ENCODE measurements around the gene CHID1.

The CHID1 gene

DNA sequence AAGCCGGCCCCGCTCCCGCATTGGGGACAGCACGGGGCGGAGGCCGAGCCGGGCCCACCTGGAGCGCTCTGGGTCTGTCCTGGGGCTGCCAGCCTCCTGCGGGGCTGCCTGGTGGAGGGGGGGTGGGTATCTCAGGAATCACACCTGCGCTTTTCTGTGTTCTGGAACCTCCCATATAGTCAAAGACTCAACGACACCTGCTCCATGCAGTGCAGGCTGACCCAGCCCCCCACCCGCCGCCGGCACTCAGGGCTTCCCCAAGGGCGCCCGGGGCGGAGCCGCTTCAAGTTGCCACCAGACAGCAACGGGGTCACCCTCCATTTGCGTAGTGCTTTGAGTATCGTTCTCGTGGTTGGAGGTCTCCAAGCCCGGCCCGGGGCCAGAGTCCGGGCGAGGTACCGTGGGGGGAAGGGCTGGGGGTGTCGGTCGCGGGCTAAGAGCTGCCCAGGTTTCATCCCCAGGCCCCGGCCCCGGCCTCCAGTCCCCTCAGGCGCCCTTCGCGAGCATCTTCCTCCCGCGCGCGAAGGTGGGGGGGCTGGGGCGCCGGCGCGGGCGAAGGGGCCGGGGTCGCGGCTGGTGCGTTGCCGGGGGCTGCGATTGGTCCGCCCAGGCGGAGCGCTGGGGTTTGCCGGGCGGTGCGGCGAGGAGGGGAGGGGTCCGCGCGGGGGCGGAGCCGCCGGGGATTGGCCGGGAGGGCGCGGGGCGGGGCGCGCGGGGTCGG is 61.3 kb downstream of the CHID1 start:
- Histone ChIP-seq H3K79me2 (ENCODE audit: insufficient read depth, low read length) (no peaks in the 10 kb centered on the region), H3K9me2 (replicated peaks; ENCODE audit: low read depth, low read length) (no peaks in the 10 kb centered on the region), H3K36me3 (ENCODE audit: insufficient read depth, low read length) (no peaks in the 10 kb centered on the region), H3K9ac (ENCODE audit: low read depth, low read length, poor library complexity, severe bottlenecking) (no peak overlapping the region), H3K9me3 (ENCODE audit: insufficient read depth, low read depth, low read length) (no peaks in the 10 kb centered on the region), H4K20me1 (ENCODE audit: insufficient read depth, low read length, poor library complexity, severe bottlenecking) (no peaks in the 10 kb centered on the region), H2AFZ (ENCODE audit: low read length) (no peak overlapping the region), H3K27me3 (ENCODE audit: insufficient read depth, low read length, poor library complexity, severe bottlenecking) (no peaks in the 10 kb centered on the region), H3K4me2 (ENCODE audit: low read depth, low read length, poor library complexity, severe bottlenecking) (no peak overlapping the region), H3K4me3 (ENCODE audit: low read length, poor library complexity, severe bottlenecking) (no peak overlapping the region), H3F3A (ENCODE audit: low read depth) (no peaks in the 10 kb centered on the region), H3K4me1 (ENCODE audit: insufficient read depth, low read length, poor library complexity, severe bottlenecking) (peaks cover 24% of the 10 kb centered on the region)
- TF ChIP-seq, protein P1, sequence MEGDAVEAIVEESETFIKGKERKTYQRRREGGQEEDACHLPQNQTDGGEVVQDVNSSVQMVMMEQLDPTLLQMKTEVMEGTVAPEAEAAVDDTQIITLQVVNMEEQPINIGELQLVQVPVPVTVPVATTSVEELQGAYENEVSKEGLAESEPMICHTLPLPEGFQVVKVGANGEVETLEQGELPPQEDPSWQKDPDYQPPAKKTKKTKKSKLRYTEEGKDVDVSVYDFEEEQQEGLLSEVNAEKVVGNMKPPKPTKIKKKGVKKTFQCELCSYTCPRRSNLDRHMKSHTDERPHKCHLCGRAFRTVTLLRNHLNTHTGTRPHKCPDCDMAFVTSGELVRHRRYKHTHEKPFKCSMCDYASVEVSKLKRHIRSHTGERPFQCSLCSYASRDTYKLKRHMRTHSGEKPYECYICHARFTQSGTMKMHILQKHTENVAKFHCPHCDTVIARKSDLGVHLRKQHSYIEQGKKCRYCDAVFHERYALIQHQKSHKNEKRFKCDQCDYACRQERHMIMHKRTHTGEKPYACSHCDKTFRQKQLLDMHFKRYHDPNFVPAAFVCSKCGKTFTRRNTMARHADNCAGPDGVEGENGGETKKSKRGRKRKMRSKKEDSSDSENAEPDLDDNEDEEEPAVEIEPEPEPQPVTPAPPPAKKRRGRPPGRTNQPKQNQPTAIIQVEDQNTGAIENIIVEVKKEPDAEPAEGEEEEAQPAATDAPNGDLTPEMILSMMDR (conservative IDR thresholded peaks at IDR 0.05; ENCODE audit: low read length): no peak
- TF ChIP-seq EZH2phosphoT487 (IDR thresholded peaks at IDR 0.05; ENCODE audit: borderline replicate concordance): no peak

- Histone ChIP-seq H3F3A (ENCODE audit: low read depth) (no peaks in the 10 kb centered on the region), H3K27me3 (ENCODE audit: insufficient read depth, low read length, poor library complexity, severe bottlenecking) (no peaks in the 10 kb centered on the region), H3K9ac (ENCODE audit: low read depth, low read length, poor library complexity, severe bottlenecking) (no peak overlapping the region), H3K79me2 (ENCODE audit: insufficient read depth, low read length) (peaks cover under 1% of the 10 kb centered on the region; the same call in 1 of the 2 replicates), H3K9me2 (replicated peaks; ENCODE audit: low read depth, low read length) (no peaks in the 10 kb centered on the region), H3K4me3 (ENCODE audit: low read length, poor library complexity, severe bottlenecking) (no peak overlapping the region), H4K20me1 (ENCODE audit: insufficient read depth, low read length, poor library complexity, severe bottlenecking) (no peaks in the 10 kb centered on the region), H3K4me2 (ENCODE audit: low read depth, low read length, poor library complexity, severe bottlenecking) (peak overlapping the region; percentile 2), H3K36me3 (ENCODE audit: insufficient read depth, low read length) (no peaks in the 10 kb centered on the region), H3K9me3 (ENCODE audit: insufficient read depth, low read depth, low read length) (no peaks in the 10 kb centered on the region), H3K4me1 (ENCODE audit: insufficient read depth, low read length, poor library complexity, severe bottlenecking) (peaks cover 32% of the 10 kb centered on the region), H2AFZ (ENCODE audit: low read length) (no peak overlapping the region)
- TF ChIP-seq, protein P1 (conservative IDR thresholded peaks at IDR 0.05; ENCODE audit: low read length): peak; percentile 80
- no peak for TF ChIP-seq EZH2phosphoT487 (IDR thresholded peaks at IDR 0.05; ENCODE audit: borderline replicate concordance)
These were observed 62.2 kb downstream of the CHID1 start for GRCh38 chr11:848380-848931.

DNA sequence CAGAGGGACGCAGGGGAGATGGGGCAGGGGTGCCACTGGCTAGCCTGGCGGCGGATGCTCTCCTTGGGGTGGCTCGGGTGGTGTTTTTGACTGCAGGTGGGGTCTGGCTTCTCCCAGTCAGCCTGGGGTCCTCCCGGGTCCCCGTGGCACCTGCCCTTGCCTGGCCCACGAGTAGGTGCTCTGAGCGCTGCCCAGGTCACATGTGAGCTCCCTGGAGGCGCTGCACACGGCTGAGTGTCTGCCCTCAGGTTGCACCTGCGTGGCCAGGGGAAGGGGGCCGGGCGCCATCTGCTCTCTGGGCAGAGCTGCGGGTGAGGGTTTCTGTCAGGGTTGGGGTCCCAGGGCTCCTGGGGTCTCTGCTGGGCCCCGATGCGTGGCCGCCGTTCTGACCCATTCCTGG is 62.7 kb downstream of the CHID1 start:
- no peak for TF ChIP-seq EZH2phosphoT487 (IDR thresholded peaks at IDR 0.05; ENCODE audit: borderline replicate concordance)
- TF ChIP-seq, protein P1 (conservative IDR thresholded peaks at IDR 0.05; ENCODE audit: low read length): no peak
- no peaks in the 10 kb centered on the region for H4K20me1 ChIP-seq (ENCODE audit: insufficient read depth, low read length, poor library complexity, severe bottlenecking)
- no peaks in the 10 kb centered on the region for H3K9me2 ChIP-seq (replicated peaks; ENCODE audit: low read depth, low read length)
- H3K4me1 ChIP-seq (ENCODE audit: insufficient read depth, low read length, poor library complexity, severe bottlenecking): peaks cover 36% of the 10 kb centered on the region
- H3K9me3 ChIP-seq (ENCODE audit: insufficient read depth, low read depth, low read length): no peaks in the 10 kb centered on the region
- peak overlapping the region; percentile 2 for H3K4me2 ChIP-seq (ENCODE audit: low read depth, low read length, poor library complexity, severe bottlenecking)
- H3K36me3 ChIP-seq (ENCODE audit: insufficient read depth, low read length): no peaks in the 10 kb centered on the region
- no peaks in the 10 kb centered on the region for H3F3A ChIP-seq (ENCODE audit: low read depth)
- H2AFZ ChIP-seq (ENCODE audit: low read length): no peak overlapping the region
- H3K4me3 ChIP-seq (ENCODE audit: low read length, poor library complexity, severe bottlenecking): no peak overlapping the region
- peaks cover 3% of the 10 kb centered on the region; the same call in 1 of the 2 replicates for H3K79me2 ChIP-seq (ENCODE audit: insufficient read depth, low read length)
- no peaks in the 10 kb centered on the region for H3K27me3 ChIP-seq (ENCODE audit: insufficient read depth, low read length, poor library complexity, severe bottlenecking)
- no peak overlapping the region for H3K9ac ChIP-seq (ENCODE audit: low read depth, low read length, poor library complexity, severe bottlenecking)
